Measurements from ENCODE around the gene PIKFYVE. TPM values are rescaled to one million over a fixed set of nuclear protein-coding genes. Genes with fewer than 3 reads are reported as not detected.

The PIKFYVE gene
- total RNA-seq, 1 donor from 2014 or later = 29.8 TPM

GRCh38 chr2:208240619-208241209 lies 25.3 kb upstream of the PIKFYVE start:
- Histone ChIP-seq H3K27me3 (ENCODE audit: insufficient read depth, low read length) (no peaks in the 10 kb centered on the region), H3K27ac (ENCODE audit: low read depth, low read length) (no peak overlapping the region), H2AFZ (ENCODE audit: low read depth, low read length) (no peak overlapping the region), H4K20me1 (ENCODE audit: insufficient read depth, low read length) (no peaks in the 10 kb centered on the region), H3K4me1 (ENCODE audit: insufficient read depth, low read length) (no peaks in the 10 kb centered on the region), H3K4me3 (ENCODE audit: insufficient read depth, low read depth, low read length) (no peak overlapping the region), H3K4me2 (ENCODE audit: low read length) (no peak overlapping the region), H3K36me3 (ENCODE audit: insufficient read depth, low read length) (peaks cover 38% of the 10 kb centered on the region), H3K9me3 (ENCODE audit: insufficient read depth, low read depth, low read length) (no peaks in the 10 kb centered on the region), H3K9ac (ENCODE audit: low read length) (no peak overlapping the region), H3K79me2 (ENCODE audit: insufficient read depth, low read length) (no peaks in the 10 kb centered on the region)
- H3K27ac Mint-ChIP-seq (ENCODE audit: unreplicated experiment) = no peak overlapping the region
- TF ChIP-seq CTCF (IDR thresholded peaks at IDR 0.05; ENCODE audit: insufficient read depth, low read depth, low read length) (no peak), EZH2 (IDR thresholded peaks at IDR 0.05; ENCODE audit: insufficient read depth, low read length) (no peak)
- H3K9me3 Mint-ChIP-seq (ENCODE audit: unreplicated experiment) = no peaks in the 10 kb centered on the region
- no peak overlapping the region for H3K4me3 Mint-ChIP-seq (ENCODE audit: unreplicated experiment)
- FAIRE-seq (no peak), DNase-seq (ENCODE audit: low read depth) (no peak)
- peaks cover 22% of the 10 kb centered on the region for H3K36me3 Mint-ChIP-seq (ENCODE audit: low read depth, unreplicated experiment)
- no peaks in the 10 kb centered on the region for H3K4me1 Mint-ChIP-seq (ENCODE audit: low read depth, unreplicated experiment)
- H3K27me3 Mint-ChIP-seq (ENCODE audit: low read depth, unreplicated experiment) = no peaks in the 10 kb centered on the region

GRCh38 chr2:208244422-208244821 lies 21.6 kb upstream of the PIKFYVE start:
- H4K20me1 ChIP-seq (ENCODE audit: insufficient read depth, low read length) = no peaks in the 10 kb centered on the region
- no peaks in the 10 kb centered on the region for H3K9me3 ChIP-seq (ENCODE audit: insufficient read depth, low read depth, low read length)
- H3K79me2 ChIP-seq (ENCODE audit: insufficient read depth, low read length) = no peaks in the 10 kb centered on the region
- Mint-ChIP-seq H3K4me1 (ENCODE audit: low read depth, unreplicated experiment) (no peaks in the 10 kb centered on the region), H3K36me3 (ENCODE audit: low read depth, unreplicated experiment) (peaks cover 14% of the 10 kb centered on the region), H3K9me3 (ENCODE audit: unreplicated experiment) (no peaks in the 10 kb centered on the region), H3K27me3 (ENCODE audit: low read depth, unreplicated experiment) (no peaks in the 10 kb centered on the region), H3K4me3 (ENCODE audit: unreplicated experiment) (no peak overlapping the region), H3K27ac (ENCODE audit: unreplicated experiment) (no peak overlapping the region)
- TF ChIP-seq EZH2 (IDR thresholded peaks at IDR 0.05; ENCODE audit: insufficient read depth, low read length) (no peak), CTCF (IDR thresholded peaks at IDR 0.05; ENCODE audit: insufficient read depth, low read depth, low read length) (no peak)
- H3K9ac ChIP-seq (ENCODE audit: low read length) = no peak overlapping the region
- DNase-seq (ENCODE audit: low read depth) = no peak
- no peak overlapping the region for H3K4me2 ChIP-seq (ENCODE audit: low read length)
- no peaks in the 10 kb centered on the region for H3K4me1 ChIP-seq (ENCODE audit: insufficient read depth, low read length)
- H3K27ac ChIP-seq (ENCODE audit: low read depth, low read length) = no peak overlapping the region
- no peak overlapping the region for H3K4me3 ChIP-seq (ENCODE audit: insufficient read depth, low read depth, low read length)
- no peak for FAIRE-seq
- no peak overlapping the region for H2AFZ ChIP-seq (ENCODE audit: low read depth, low read length)
- H3K36me3 ChIP-seq (ENCODE audit: insufficient read depth, low read length) = peaks cover 38% of the 10 kb centered on the region
- no peaks in the 10 kb centered on the region for H3K27me3 ChIP-seq (ENCODE audit: insufficient read depth, low read length)

- Histone ChIP-seq H3K36me3 (ENCODE audit: insufficient read depth, low read length) (peaks cover 42% of the 10 kb centered on the region), H3K27ac (ENCODE audit: low read depth, low read length) (no peak overlapping the region), H3K27me3 (ENCODE audit: insufficient read depth, low read length) (no peaks in the 10 kb centered on the region), H2AFZ (ENCODE audit: low read depth, low read length) (no peak overlapping the region), H3K9ac (ENCODE audit: low read length) (no peak overlapping the region), H3K4me3 (ENCODE audit: insufficient read depth, low read depth, low read length) (no peak overlapping the region), H3K4me2 (ENCODE audit: low read length) (no peak overlapping the region), H3K79me2 (ENCODE audit: insufficient read depth, low read length) (no peaks in the 10 kb centered on the region), H3K4me1 (ENCODE audit: insufficient read depth, low read length) (no peaks in the 10 kb centered on the region), H3K9me3 (ENCODE audit: insufficient read depth, low read depth, low read length) (no peaks in the 10 kb centered on the region), H4K20me1 (ENCODE audit: insufficient read depth, low read length) (no peaks in the 10 kb centered on the region)
- DNase-seq (ENCODE audit: low read depth) (no peak), FAIRE-seq (no peak)
- peaks cover 6% of the 10 kb centered on the region for H3K4me1 Mint-ChIP-seq (ENCODE audit: low read depth, unreplicated experiment)
- no peaks in the 10 kb centered on the region for H3K27me3 Mint-ChIP-seq (ENCODE audit: low read depth, unreplicated experiment)
- H3K36me3 Mint-ChIP-seq (ENCODE audit: low read depth, unreplicated experiment) = peaks cover 11% of the 10 kb centered on the region
- no peaks in the 10 kb centered on the region for H3K9me3 Mint-ChIP-seq (ENCODE audit: unreplicated experiment)
- no peak overlapping the region for H3K27ac Mint-ChIP-seq (ENCODE audit: unreplicated experiment)
- TF ChIP-seq CTCF (IDR thresholded peaks at IDR 0.05; ENCODE audit: insufficient read depth, low read depth, low read length) (no peak), EZH2 (IDR thresholded peaks at IDR 0.05; ENCODE audit: insufficient read depth, low read length) (no peak)
- H3K4me3 Mint-ChIP-seq (ENCODE audit: unreplicated experiment) = no peak overlapping the region
These were observed 20.3 kb upstream of the PIKFYVE start for GRCh38 chr2:208245746-208246145.

Data from astrocyte (in vitro differentiated cells and primary cell).